Measurements from ENCODE around the gene POLR3GL.

- TF ChIP-seq, protein P1, sequence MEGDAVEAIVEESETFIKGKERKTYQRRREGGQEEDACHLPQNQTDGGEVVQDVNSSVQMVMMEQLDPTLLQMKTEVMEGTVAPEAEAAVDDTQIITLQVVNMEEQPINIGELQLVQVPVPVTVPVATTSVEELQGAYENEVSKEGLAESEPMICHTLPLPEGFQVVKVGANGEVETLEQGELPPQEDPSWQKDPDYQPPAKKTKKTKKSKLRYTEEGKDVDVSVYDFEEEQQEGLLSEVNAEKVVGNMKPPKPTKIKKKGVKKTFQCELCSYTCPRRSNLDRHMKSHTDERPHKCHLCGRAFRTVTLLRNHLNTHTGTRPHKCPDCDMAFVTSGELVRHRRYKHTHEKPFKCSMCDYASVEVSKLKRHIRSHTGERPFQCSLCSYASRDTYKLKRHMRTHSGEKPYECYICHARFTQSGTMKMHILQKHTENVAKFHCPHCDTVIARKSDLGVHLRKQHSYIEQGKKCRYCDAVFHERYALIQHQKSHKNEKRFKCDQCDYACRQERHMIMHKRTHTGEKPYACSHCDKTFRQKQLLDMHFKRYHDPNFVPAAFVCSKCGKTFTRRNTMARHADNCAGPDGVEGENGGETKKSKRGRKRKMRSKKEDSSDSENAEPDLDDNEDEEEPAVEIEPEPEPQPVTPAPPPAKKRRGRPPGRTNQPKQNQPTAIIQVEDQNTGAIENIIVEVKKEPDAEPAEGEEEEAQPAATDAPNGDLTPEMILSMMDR (conservative IDR thresholded peaks at IDR 0.05 in 1 of 2, IDR thresholded peaks at IDR 0.05 in 1 of 2; ENCODE audit: low read depth in 1 of 2, low read length in 2 of 2) = no peak
- TF ChIP-seq EZH2 (IDR thresholded peaks at IDR 0.05; ENCODE audit: low read length, missing control alignments) = no peak
These were observed 30.1 kb downstream of the POLR3GL start for GRCh38 chr1:145994391-145995120.
